ENCODE measurements around the gene ALK. TPM values are rescaled to one million over a fixed set of nuclear protein-coding genes. Genes with fewer than 3 reads are reported as not detected.

Gene ALK
- total and polyA plus RNA-seq, 2 experiments from 2014 or later: 0.35 TPM; not detected in 1

- Histone ChIP-seq H3K27ac (ENCODE audit: low read depth) (no peak overlapping the region), H3K4me3 (no peak overlapping the region), H3K79me2 (replicated peaks; ENCODE audit: insufficient read depth) (no peaks in the 10 kb centered on the region), H3K4me1 (ENCODE audit: insufficient read depth) (no peaks in the 10 kb centered on the region), H3F3A (replicated peaks; ENCODE audit: low read depth) (no peaks in the 10 kb centered on the region), H3K9me2 (ENCODE audit: insufficient read depth) (0 out of 2 replicates have a peak, but pooled peaks cover 6% of the 10 kb centered on the region), H3K27me3 (ENCODE audit: insufficient read depth) (no peaks in the 10 kb centered on the region), H3K36me3 (ENCODE audit: insufficient read depth) (no peaks in the 10 kb centered on the region), H4K20me1 (replicated peaks; ENCODE audit: insufficient read depth) (no peaks in the 10 kb centered on the region), H2AFZ (no peak overlapping the region), H3K4me2 (no peak overlapping the region)
- TF ChIP-seq NANOG (IDR thresholded peaks at IDR 0.05; ENCODE audit: borderline replicate concordance) (no peak), ZNF114 (CRISPR knock-in tag; IDR thresholded peaks at IDR 0.05) (no peak), EZH2 (IDR thresholded peaks at IDR 0.05; ENCODE audit: low read depth, unreplicated experiment) (no peak), STAT1 (IDR thresholded peaks at IDR 0.05; ENCODE audit: unreplicated experiment) (no peak), ZNF331 (CRISPR knock-in tag; IDR thresholded peaks at IDR 0.05; ENCODE audit: low read depth) (no peak), REST (IDR thresholded peaks at IDR 0.05; ENCODE audit: unreplicated experiment) (no peak), POLR2AphosphoS5 (IDR thresholded peaks at IDR 0.05; ENCODE audit: low read depth) (no peak), CTCF (conservative IDR thresholded peaks at IDR 0.05; ENCODE audit: low read depth in 2 of 2) (no peak), JUNB (IDR thresholded peaks at IDR 0.05; ENCODE audit: unreplicated experiment) (no peak), CREB1 (CRISPR knock-in tag; IDR thresholded peaks at IDR 0.05; ENCODE audit: low read depth) (no peak), ZNF462 (CRISPR knock-in tag; IDR thresholded peaks at IDR 0.05) (no peak), ETS1 (IDR thresholded peaks at IDR 0.05) (no peak), EZH2phosphoT487 (IDR thresholded peaks at IDR 0.05; ENCODE audit: unreplicated experiment) (no peak)
- Mint-ChIP-seq H3K4me1 (no peaks in the 10 kb centered on the region), H3K36me3 (ENCODE audit: low read depth) (no peaks in the 10 kb centered on the region), H3K27me3 (ENCODE audit: insufficient read depth, low read depth, poor library complexity) (no peaks in the 10 kb centered on the region), H3K4me3 (no peak overlapping the region), H3K27ac (no peak overlapping the region), H3K9me3 (no peaks in the 10 kb centered on the region)
- DNase-seq (ENCODE audit: low spot score): no peak
- no peak for ATAC-seq
Measured at GRCh38 chr2:29253026-29253425, 668.4 kb downstream of the ALK start.
